Prostate gland (tissue), 2 donors: ENCODE measurements around the gene TMEM116. TPM values are rescaled to one million over a fixed set of nuclear protein-coding genes. Genes with fewer than 3 reads are reported as not detected.

Experiments
- DNase-seq: peaks from one replicate; pipeline ENCODE4 v3.0.0-alpha.2; 2019; ENCODE audit warnings: low spot score
- H3K27ac ChIP-seq, 2 donors: fragments of 200-600 bp; sonication (generic); 2 replicates each; pipeline ENCODE4 v1.5.1; 2017 to 2019
- H3K27me3 ChIP-seq: fragments of 200-600 bp; sonication (generic); replicated peaks from 2 replicates; pipeline ENCODE4 v1.5.1; 2019; ENCODE audit not compliant: insufficient read depth
- H3K36me3 ChIP-seq, 2 donors: fragments of 200-600 bp; sonication (generic); 1 replicate in 1 of 2; 2 replicates in 1 of 2; pipeline versions ENCODE4 v1.5.1 to v1.8.1; 2017 to 2019
- H3K4me1 ChIP-seq: fragments of 200-600 bp; sonication (generic); replicated peaks from 2 replicates; pipeline ENCODE4 v1.5.1; 2019
- H3K4me3 ChIP-seq, 2 donors: fragments of 200-600 bp; sonication (generic); 2 replicates each; pipeline ENCODE4 v1.5.1; 2017 to 2019
- H3K9me3 ChIP-seq: fragments of 200-600 bp; sonication (generic); 2 replicates; pipeline ENCODE4 v1.5.1; 2017
- CTCF ChIP-seq, 4 experiments: fragments of 200-600 bp in 2 of 4; fragments of 450-650 bp in 2 of 4; sonication (generic) in 2 of 4; IDR thresholded peaks; 1 replicate in 3 of 4; 2 replicates in 1 of 4; pipeline ENCODE4 v1.5.1; 2016 to 2019; ENCODE audit warnings: antibody characterized with exemption in 4 of 4, mild to moderate bottlenecking in 2 of 4, moderate library complexity in 2 of 4
- POLR2A ChIP-seq: fragments of 450-650 bp; IDR thresholded peaks from one replicate; pipeline ENCODE4 v1.6.1; 2016; ENCODE audit warnings: antibody characterized with exemption, mild to moderate bottlenecking
- POLR2AphosphoS5 ChIP-seq: sonication (generic); formaldehyde crosslinking; IDR thresholded peaks from one replicate; pipeline ENCODE4 v1.6.1; 2017; ENCODE audit warnings: antibody characterized with exemption
- WGBS: methylation state at CpG from one replicate; pipeline ENCODE4 v1.1.5; 2018; 5-methylcytosine and 5-hydroxymethylcytosine counted together
- intact Hi-C: fragments of 100-400 bp; cut with DNase I; formaldehyde crosslinking; loops from one replicate; pipeline ENCODE4 v1.14.2; 2022
- total RNA-seq, 2 donors: library from RNA; depleted of rRNA; stranded (reverse); fragments of >200 nt; gene quantifications; one replicate each; pipeline ENCODE4 v1.1.0, GENCODE V29; 2016

Gene TMEM116
- total RNA-seq, 2 donors from 2014 or later, result 5.5 to 16.8 TPM

- WGBS, result 98% methylated on average over 1 of the region's 1 CpG
- Histone ChIP-seq H3K4me1 (no peaks in the 10 kb centered on the region), H3K4me3 (no peak overlapping the region), H3K27me3 (no peaks in the 10 kb centered on the region), H3K27ac (no peak overlapping the region), H3K9me3 (no peaks in the 10 kb centered on the region), H3K36me3 (no peaks in the 10 kb centered on the region)
- DNase-seq, result no peak
- TF ChIP-seq CTCF (IDR thresholded peaks at IDR 0.05) (no peak), POLR2A (no peak), POLR2AphosphoS5 (no peak)
- intact Hi-C loops, result no loop called here
These were observed 69.0 kb downstream of the TMEM116 start for GRCh38 chr12:111943929-111944328.

GRCh38 chr12:111942557-111942956 lies 70.4 kb downstream of the TMEM116 start:
- TF ChIP-seq POLR2AphosphoS5 (no peak), CTCF (IDR thresholded peaks at IDR 0.05) (no peak), POLR2A (no peak)
- Histone ChIP-seq H3K4me3 (no peak overlapping the region), H3K27me3 (no peaks in the 10 kb centered on the region), H3K27ac (no peak overlapping the region), H3K36me3 (no peaks in the 10 kb centered on the region), H3K4me1 (no peaks in the 10 kb centered on the region), H3K9me3 (no peaks in the 10 kb centered on the region)
- whole genome bisulfite sequencing, result 63% methylated on average over 5 of the region's 5 CpGs
- DNase-seq, result no peak
- intact Hi-C loops, result no loop called here

GRCh38 chr12:111937429-111937828 lies 75.5 kb downstream of the TMEM116 start:
- Histone ChIP-seq H3K4me3 (no peak overlapping the region), H3K9me3 (no peaks in the 10 kb centered on the region), H3K4me1 (no peaks in the 10 kb centered on the region), H3K27ac (no peak overlapping the region), H3K27me3 (no peaks in the 10 kb centered on the region), H3K36me3 (no peaks in the 10 kb centered on the region)
- DNase-seq, result no peak
- WGBS, result 79% methylated on average over 1 of the region's 1 CpG
- TF ChIP-seq CTCF (IDR thresholded peaks at IDR 0.05), result no peak
- TF ChIP-seq POLR2AphosphoS5, result no peak
- TF ChIP-seq POLR2A, result no peak
- intact Hi-C loops, result no loop called here

GRCh38 chr12:111936869-111937268 lies 76.1 kb downstream of the TMEM116 start:
- TF ChIP-seq POLR2A, result no peak
- no peak for TF ChIP-seq CTCF (IDR thresholded peaks at IDR 0.05)
- no peak for TF ChIP-seq POLR2AphosphoS5
- H3K27ac ChIP-seq, result no peak overlapping the region
- H3K4me1 ChIP-seq, result no peaks in the 10 kb centered on the region
- DNase-seq, result no peak
- intact Hi-C loops, result no loop called here
- H3K4me3 ChIP-seq, result no peak overlapping the region
- H3K9me3 ChIP-seq, result no peaks in the 10 kb centered on the region
- H3K36me3 ChIP-seq, result no peaks in the 10 kb centered on the region
- H3K27me3 ChIP-seq, result no peaks in the 10 kb centered on the region

- Histone ChIP-seq H3K27me3 (no peaks in the 10 kb centered on the region), H3K36me3 (no peaks in the 10 kb centered on the region), H3K4me1 (no peaks in the 10 kb centered on the region), H3K4me3 (no peak overlapping the region), H3K27ac (no peak overlapping the region), H3K9me3 (no peaks in the 10 kb centered on the region)
- TF ChIP-seq POLR2A, result no peak
- DNase-seq, result no peak
- WGBS, result 82% methylated on average over 5 of the region's 5 CpGs
- intact Hi-C loops, result no loop called here
These were observed 80.7 kb downstream of the TMEM116 start for GRCh38 chr12:111932241-111932640.
